DMS153 (cell line): Measurements from ENCODE around the gene TBC1D22A.

Source experiments
- DNase-seq: peaks from one replicate; lab custom pipeline; 2025; lab: John Stamatoyannopoulos, UW

TBC1D22A gene

DNA sequence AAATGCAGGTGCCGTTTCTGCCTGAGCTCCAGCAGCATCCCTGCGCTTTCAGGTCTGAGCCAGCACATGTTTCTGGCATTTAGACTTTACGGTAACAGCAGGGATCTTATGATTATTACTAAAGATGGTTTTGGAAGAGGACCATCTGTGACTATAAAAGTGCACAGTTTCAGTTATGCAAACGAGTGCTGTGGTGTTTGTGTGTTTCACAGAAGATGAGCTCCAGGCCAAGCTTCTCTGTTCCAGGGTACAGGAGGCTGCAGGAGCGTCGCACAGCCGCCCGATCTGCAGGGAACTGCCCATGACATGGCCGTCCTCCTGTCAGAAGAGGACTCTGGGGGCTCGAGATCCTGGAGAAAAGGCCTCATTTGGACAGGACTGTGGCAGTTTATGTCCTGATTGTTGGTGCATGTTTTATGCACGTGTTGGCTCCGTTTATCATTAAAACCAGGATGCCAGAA lies 297.3 kb downstream of the TBC1D22A start:
- DNase-seq = no peak

DNA sequence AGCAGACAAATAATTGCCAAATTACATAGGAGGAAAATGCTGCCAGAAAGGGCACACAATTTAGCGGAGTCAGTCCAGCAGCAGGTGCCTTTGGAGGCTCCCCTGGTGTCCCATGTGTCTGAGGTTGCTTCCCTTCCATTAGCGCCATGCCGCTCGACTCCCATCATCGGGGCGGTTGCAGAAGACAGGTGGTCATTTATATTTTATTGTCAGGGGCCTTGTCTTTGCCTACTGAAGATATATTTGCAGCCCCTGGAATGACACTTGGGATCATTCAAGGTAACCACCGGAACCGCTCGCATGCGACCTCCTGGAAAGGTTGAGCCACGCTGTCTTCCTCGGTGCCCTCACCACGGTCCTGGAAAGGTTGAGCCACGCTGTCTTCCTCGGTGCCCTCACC lies 298.3 kb downstream of the TBC1D22A start:
- DNase-seq = no peak

GRCh38 chr22:47061226-47061625 lies 298.8 kb downstream of the TBC1D22A start:
- no peak for DNase-seq

DNA sequence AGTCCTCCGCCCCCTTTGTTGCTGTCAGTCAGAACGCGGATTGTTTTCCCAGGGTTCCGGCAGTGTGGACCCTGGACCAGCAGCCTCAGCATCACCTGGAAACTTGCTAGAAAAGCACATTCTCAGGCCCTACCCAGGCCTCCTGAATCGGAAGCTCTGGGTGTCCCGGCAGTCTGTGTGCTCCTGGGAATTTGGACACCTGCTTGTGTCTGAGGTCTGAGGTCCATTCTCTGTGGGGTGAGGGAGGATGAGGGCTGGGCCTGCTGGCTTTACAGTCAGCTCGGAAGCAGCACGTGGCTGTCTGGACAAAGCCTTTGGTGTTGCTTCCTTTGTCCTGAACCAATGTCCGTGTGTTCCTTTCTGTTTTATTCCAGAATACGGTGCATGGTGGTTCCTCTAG lies 299.7 kb downstream of the TBC1D22A start:
- no peak for DNase-seq

DNA sequence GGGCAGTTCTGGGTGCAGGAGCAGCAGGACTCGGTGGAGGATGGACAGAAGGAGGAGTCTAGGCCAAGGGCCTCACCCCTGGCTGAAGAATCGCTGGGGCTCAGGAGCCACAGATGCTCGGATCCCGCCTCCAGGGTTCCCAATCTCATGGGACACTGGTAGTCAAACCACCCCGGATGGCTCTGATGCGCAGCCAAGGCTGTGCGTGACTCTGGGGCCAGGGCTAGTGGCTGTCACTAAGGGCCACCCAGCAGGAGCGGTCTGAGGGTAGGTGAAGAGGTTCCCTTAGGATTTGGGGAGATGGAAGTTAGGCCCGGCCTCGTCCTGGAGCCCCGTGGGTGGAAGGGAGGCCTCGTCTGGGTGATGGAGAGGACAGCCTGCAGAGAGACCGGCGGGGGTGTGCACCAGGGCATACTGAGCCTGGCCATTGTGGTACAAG lies 300.6 kb downstream of the TBC1D22A start:
- DNase-seq = no peak

DNA sequence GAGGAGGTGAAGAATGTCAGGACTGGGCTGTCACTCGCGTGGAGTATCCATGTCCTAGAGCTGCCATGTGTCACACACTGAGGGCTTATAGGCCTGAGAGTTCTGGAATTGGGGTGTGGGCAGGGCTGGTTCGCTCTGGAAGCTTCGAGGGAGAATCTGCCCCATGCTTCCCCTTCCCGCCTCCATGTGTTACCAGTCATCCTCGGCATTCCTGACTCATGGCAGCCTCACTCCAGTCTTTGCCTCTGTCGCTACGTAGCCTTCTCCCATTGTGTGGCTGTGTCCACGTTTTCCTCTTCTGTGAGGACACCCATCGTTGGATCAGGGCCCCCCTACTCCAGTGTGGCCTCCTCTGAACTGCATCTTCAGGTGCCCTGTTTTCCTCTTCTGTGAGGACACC lies 301.2 kb downstream of the TBC1D22A start:
- no peak for DNase-seq

GRCh38 chr22:47064016-47064415 lies 301.6 kb downstream of the TBC1D22A start:
- DNase-seq = no peak

DNA sequence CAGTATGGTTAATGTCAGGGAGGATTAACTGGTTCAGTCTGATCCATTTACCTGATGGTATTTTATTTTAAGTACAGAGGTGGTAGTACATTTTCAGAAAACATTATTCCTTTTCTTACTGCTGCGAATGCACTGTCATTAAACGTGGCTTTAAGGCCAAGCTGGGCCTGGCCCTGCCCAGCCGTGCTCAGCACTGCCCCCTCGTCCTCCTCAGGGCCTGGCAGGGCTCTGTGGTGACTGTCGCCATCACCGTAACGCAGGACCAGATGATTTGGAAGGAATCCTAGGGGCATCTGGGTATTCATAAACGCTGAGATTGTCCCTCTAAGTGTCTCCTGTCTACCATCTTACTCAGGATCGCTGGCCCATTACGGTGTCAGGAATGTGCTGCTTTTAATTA lies 302.0 kb downstream of the TBC1D22A start:
- no peak for DNase-seq

DNA sequence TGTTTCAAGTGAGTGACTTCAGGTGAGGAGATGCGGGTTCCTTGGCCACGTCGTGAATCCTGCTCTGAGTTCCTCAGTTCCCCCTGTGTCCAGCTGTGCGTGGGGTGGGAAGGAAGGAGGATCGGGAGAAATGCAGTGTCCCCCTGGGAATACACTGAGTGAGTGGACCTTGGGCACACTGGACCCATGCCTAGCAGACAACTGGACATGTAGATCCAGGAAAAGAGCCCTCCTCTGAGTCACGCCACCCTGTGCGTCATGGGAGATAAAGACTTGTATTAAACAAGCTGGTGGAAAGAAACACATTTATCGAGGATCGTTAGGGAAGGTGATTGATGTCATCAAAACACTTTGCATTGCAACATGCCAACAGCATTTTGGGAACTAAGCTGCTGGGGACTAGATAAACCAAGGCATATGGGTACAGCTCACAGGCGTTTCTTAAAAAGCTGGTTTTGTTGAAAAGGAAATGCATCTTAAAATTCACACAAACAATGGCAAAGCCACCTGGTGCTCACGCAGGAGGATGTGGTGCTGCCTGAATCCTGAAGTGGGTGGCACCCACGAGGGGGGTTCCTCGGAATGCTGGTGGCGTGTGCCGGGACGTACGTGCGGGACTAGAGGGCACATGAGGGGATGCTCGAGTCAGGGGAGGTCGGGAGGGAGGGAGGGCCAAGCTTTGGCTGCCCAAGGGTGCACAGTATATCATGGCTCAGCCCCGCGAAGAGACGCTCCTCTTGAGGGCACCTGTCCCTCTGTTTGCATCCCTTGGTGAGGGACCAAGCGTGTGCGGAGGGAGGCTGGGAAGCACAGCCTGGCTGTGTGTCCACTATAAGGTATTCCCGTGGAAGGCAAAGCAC lies 303.5 kb downstream of the TBC1D22A start:
- DNase-seq = no peak

DNA sequence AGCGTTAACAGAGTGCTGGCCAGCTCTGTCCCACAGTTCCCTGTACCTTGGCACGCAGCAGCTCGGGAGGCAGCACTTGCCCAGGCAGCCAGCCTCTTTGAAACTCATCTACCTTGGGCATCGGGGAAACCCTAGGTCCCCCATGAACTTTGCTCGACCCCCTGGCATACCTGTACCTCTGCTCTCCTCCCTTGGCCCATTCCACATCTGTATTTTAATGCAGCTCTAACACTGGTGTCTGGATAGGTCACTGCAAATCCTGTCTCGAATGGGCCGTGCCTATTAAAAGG lies 304.1 kb downstream of the TBC1D22A start:
- no peak for DNase-seq

- DNase-seq = no peak
These were observed 305.0 kb downstream of the TBC1D22A start for GRCh38 chr22:47067321-47067890.

DNA sequence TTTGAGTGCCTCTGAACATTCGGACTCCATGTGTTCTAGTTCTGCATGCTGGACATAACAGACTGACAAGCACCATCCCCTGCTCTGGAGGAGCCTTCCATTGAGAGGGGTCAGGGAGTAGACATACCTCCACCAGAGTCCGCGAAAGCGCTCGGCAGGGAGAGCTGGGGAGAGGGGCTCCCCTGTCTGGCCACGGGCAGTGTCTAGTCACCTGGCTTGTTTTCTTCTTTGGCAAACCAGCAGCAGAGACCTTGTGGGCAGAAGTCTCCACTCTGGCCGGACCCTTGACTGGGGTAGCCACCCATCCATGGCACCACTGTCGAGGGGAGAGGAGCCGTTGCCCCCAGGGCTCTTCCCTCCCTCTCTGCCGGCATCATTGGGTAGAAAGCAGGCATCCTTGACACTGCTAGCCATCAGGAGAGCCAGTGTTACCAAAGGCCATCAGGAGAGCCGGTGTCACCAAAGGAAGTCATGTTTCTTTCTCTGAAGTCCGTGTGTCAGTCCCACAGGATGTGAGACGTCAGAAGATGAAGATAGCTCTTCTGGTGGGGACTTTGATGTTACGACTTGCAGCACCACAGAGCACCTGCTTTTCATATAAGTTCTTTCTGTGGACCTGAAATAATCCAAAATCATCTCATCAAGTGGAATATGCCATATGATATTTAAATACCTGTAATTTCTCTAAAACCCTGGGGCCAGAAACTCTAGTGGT lies 305.6 kb downstream of the TBC1D22A start:
- no peak for DNase-seq

DNA sequence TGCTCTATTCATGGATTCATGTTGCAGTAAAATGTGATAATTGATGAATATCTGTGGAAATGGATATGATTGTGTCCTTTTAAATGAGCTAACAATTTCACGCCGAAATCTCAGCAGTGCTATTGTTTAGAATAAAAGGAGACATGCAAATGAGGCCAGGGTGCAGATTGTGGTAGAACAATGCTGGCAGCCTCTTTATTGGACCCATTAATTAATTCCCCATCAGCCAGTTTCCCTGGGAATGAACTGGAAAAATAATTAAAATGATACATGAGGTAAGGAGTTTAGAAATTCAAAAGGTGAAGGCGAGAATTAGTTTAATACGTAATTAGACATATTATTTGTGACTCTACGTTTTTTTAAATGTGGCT lies 306.2 kb downstream of the TBC1D22A start:
- DNase-seq = no peak

DNA sequence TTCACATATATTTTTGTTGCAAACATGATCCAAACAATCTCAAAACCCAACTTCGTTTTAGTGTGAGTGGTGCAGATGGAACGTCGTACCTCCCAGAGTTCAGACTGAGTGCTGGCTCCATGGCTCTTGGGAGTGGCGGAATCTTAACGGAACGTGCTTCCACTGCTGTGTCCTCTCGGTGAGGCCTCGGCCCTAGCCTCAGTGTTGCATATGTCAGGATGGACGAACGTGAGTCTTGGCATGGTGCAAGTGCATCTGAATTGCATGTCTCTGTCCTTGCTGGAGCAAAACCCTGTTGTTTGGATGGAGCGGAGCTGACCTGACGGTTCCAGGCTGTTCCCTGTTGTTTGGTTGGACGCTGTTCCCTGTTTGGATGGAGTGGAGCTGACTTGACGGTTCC lies 306.8 kb downstream of the TBC1D22A start:
- DNase-seq = no peak

- DNase-seq = no peak
These were observed 308.8 kb downstream of the TBC1D22A start for GRCh38 chr22:47071078-47071806.

- no peak for DNase-seq
These were observed 309.6 kb downstream of the TBC1D22A start for GRCh38 chr22:47071807-47072641.

GRCh38 chr22:47072642-47072967 lies 310.2 kb downstream of the TBC1D22A start:
- DNase-seq = no peak

- DNase-seq = no peak
These were observed 310.6 kb downstream of the TBC1D22A start for GRCh38 chr22:47073075-47073474.

GRCh38 chr22:47074105-47074504 lies 311.7 kb downstream of the TBC1D22A start:
- no peak for DNase-seq

DNA sequence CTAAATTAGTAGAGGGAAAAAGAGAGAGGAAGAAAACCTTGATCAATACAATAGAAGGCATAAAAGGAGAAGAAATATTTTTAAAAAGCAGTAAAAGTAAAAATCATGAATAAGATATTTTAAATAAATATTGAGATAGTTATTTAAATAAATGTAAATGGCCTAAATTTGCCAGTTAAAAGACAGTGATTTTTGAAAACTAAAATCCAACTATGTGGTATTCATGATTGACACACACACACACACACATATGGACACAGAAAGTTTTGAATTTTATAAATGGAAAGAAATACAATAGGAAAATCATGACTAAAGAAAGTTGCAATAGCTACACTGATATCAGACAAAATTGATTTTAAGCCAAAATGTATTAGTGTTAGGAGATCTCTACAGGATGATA lies 313.1 kb downstream of the TBC1D22A start:
- no peak for DNase-seq

GRCh38 chr22:47076758-47077157 lies 314.3 kb downstream of the TBC1D22A start:
- DNase-seq = no peak

GRCh38 chr22:47080100-47080499 lies 317.6 kb downstream of the TBC1D22A start:
- no peak for DNase-seq
